ENCODE data around the gene CABP2.

CABP2 gene

GRCh38 chr11:67507864-67508485 lies 15.3 kb downstream of the CABP2 start, which contains the start of gene CDK2AP2:
CDK2AP2 (minus strand) TSS chr11:67508162; CDS start chr11:67508082, 80 bp downstream.
- peak; percentile 100 for DNase-seq (ENCODE audit: low spot score)

- DNase-seq (ENCODE audit: low spot score), result no peak
These were observed 15.9 kb downstream of the CABP2 start for GRCh38 chr11:67507242-67507863.

GRCh38 chr11:67506426-67507051 lies 16.7 kb downstream of the CABP2 start:
- DNase-seq (ENCODE audit: low spot score), result no peak

- peak; percentile 96 for DNase-seq (ENCODE audit: low spot score)
These were observed 17.4 kb downstream of the CABP2 start for GRCh38 chr11:67505605-67506396.

GRCh38 chr11:67504950-67505581 lies 18.2 kb downstream of the CABP2 start, which contains the start of gene PITPNM1:
PITPNM1 (minus strand) TSS chr11:67505363; CDS start chr11:67504180, 1,183 bp downstream.
- DNase-seq (ENCODE audit: low spot score), result peak; percentile 80

- DNase-seq (ENCODE audit: low spot score), result peak; percentile 81
These were observed 19.0 kb downstream of the CABP2 start for GRCh38 chr11:67504005-67504949.

GRCh38 chr11:67503119-67504004 lies 19.9 kb downstream of the CABP2 start:
- DNase-seq (ENCODE audit: low spot score), result no peak

- DNase-seq (ENCODE audit: low spot score), result no peak
These were observed 20.8 kb downstream of the CABP2 start for GRCh38 chr11:67502328-67502979.

GRCh38 chr11:67501854-67502253 lies 21.4 kb downstream of the CABP2 start:
- DNase-seq (ENCODE audit: low spot score), result no peak

GRCh38 chr11:67500831-67501715 lies 22.2 kb downstream of the CABP2 start:
- DNase-seq (ENCODE audit: low spot score), result no peak

GRCh38 chr11:67500484-67500821 lies 22.8 kb downstream of the CABP2 start:
- DNase-seq (ENCODE audit: low spot score), result no peak

GRCh38 chr11:67499808-67500483 lies 23.3 kb downstream of the CABP2 start:
- no peak for DNase-seq (ENCODE audit: low spot score)

- no peak for DNase-seq (ENCODE audit: low spot score)
These were observed 24.7 kb downstream of the CABP2 start for GRCh38 chr11:67498544-67498972.

- DNase-seq (ENCODE audit: low spot score), result no peak
These were observed 25.5 kb downstream of the CABP2 start for GRCh38 chr11:67497656-67498291.

- DNase-seq (ENCODE audit: low spot score), result no peak
These were observed 27.1 kb downstream of the CABP2 start for GRCh38 chr11:67496113-67496512.

GRCh38 chr11:67495234-67496005 lies 27.8 kb downstream of the CABP2 start:
- DNase-seq (ENCODE audit: low spot score), result no peak
